ENCODE measurements around the gene RBBP8.

The RBBP8 gene

DNA sequence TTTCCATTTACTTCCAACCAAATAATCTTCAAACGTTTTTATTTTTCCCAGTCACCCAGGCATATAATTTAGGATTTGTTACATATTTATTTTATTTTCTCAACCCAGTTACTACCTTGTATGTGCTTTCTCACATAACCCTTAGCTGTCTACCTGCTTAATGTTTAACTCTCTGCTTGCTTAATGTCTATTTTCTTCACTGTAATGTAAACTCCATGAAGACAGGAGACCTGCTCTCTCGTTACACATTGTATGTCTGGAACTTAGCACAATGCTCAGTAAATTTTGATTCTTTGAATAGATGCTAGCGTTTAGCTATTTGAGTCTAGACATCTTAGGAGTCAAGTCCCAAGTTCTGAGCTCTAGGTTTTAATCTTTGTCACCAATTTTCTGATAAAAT is 70.2 kb downstream of the RBBP8 start:
- DNase-seq: no peak

DNA sequence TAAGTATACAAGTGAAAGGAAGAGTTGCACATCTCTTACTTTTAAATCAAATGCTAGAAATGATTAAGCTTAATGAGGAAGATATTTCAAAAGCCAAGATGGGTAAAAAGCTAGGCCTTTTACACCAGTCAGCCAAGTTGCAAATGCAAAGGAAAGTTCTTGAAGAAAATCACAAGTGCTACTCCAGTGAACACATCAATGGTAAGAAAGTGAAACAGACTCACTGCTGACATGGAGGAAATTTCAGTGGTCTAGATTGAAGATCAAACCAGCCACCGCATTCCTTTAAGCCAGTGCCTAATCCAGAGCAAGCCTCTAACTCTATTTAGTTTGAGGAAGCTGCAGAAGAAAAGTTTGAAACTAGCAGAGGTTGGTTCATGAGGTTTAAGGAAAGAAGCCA is 79.1 kb downstream of the RBBP8 start:
- DNase-seq: no peak

DNA sequence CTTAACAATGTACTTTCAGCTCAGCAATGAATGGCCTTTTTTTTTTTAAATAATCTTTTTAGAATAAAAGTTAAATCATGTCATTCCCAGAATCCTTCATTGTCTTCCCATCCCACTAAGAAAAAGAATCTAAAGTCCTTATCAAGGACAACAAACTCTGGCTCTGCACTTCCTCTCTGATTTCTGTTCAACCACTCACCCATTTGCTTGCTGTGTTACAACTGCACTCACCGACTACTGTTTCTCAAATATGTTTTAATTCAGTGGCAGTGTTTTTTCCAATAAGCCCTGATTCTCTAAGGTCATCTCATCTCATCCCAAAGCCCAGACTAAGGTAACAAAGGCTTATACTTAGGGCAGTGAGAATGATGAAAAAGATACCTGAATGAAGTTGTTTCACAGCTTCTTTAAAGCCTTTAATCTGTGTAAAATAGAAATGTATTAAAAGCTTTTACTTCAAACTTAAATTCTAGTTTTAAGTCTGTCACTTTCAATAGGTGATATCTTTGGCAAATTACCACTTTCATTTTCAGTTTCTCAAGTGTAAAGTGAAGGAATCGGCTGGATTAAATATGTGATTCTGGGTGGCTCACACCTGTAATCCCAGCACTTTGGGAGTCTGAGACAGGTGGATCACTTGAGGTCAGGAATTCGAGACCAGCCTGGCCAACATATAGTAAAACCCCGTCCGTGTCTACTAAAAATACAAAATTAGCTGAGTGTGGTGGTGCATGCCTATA is 87.6 kb downstream of the RBBP8 start:
- DNase-seq: no peak

DNA sequence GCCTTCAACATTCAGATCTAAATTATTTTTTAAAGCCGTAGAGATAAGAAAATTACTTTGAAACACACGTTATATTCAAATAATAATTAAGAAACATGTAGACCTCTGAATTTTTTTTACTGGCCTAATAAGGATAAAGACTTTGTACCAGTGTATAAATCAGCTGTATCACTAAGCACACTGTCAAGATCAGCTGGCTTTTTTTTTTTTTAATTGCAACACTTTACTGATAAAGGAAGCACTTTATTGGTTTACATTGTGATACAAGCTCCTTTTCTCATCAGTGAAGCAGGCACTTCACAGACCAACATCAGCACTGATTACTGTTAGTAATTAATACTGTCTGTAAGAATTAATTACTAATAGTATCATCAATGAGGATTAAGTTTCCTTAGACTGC is 88.5 kb downstream of the RBBP8 start:
- no peak for DNase-seq

DNA sequence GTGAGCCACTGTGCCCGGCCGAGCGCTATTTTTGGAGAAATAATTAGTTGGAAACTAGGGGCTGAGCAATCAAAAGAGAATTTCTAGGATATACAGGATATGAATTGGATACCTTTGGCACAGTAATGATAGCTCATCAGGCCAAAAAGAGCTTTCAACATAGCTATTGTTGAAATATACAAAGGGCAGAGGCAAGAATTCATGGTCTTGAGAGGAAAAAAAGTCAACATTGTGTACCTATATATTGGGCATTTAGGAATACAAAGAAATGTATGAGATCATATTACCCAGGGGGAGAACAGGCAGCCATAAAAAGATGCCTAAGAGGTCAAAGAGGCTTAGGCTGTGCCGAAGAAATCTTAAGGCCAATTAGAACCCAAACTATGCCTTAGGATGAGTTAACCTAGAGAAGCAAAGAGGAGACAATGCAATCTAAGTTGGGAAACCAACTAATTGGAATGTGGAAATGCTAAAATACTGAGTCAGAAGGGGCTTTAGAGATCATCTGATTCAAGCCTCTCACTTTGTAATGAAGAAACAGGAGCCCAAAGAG is 99.0 kb downstream of the RBBP8 start:
- no peak for DNase-seq

DNA sequence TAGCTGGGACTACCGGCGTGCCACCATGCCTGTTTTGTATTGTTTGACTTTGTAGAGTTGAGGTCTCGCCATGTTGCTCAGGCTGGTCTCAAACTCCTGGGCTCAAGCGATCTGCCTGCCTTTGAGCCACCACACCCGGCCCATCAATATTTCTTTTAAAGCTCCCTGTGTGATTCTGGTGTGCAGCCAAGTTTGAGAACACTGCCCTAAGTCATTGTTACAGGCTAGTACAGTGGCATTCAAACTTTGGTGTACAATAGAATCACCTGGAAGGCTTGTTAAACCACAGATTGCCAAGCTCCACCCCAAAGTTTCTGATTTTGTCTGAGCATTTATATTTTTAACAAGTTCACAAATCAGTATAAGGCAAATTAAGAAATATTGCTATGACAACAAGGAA is 99.9 kb downstream of the RBBP8 start:
- peak; percentile 18 for DNase-seq

DNA sequence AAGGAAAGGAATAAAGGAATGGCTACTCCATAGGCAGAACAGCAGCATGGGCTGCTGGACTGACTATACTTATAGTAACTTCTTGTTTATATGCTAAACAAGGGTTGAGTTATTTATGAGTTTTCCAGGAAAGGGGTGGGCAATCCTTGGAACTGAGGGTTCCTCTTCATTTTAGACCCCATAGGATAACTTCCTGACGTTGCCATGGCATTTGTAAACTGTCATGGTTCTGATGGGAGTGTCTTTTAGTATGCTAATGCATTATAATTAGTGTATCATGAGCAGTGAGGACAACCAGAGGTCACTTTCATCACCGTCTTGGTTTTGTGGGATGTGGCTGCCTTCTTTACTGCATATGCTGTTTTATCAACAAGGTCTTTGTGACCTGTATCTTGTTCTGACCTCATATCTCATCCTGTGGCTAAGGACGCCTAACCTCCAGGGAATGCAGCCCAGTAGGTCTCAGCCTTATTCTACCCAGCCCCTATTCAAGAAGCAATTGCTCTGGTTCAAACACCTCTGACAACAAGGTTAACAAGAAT is 103.6 kb downstream of the RBBP8 start:
- DNase-seq: no peak

DNA sequence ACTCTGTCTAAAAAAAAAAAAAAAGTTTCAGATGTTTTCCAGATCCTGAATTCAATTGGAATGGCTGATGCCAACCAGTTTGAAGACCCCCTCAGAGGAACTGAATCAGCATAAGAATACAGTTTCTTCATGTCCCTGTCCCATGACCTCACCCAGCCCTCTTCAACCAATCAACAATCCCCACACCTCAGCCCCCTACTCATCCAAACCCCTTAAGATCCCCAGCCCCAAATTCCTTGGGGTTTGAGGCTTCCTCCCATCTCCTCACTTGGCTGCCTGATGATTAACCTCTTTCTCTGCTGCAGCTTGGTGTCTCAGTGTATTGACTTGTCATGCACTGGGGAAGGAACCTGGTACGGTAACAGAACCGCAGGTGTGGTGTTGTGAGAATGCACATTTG is 104.5 kb downstream of the RBBP8 start:
- DNase-seq: no peak

DNA sequence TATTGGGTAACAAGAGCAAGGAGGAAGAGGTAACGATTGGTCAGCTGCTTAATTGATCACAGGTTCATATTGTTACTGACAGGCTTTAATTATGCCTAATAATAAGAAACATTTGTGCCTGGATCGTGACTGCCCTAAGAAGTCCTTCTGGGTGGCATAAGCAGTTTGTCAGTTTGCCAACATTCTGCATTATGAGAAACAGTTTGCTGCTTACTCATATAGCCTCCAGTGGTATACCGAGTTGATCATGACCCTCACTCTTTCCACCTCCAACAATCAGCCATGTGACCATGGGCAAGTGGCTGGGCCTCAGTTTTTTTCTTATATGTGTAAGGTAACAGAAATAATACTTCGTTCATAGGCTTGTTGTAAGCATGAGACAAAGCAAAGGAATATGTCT is 105.6 kb downstream of the RBBP8 start:
- no peak for DNase-seq

DNA sequence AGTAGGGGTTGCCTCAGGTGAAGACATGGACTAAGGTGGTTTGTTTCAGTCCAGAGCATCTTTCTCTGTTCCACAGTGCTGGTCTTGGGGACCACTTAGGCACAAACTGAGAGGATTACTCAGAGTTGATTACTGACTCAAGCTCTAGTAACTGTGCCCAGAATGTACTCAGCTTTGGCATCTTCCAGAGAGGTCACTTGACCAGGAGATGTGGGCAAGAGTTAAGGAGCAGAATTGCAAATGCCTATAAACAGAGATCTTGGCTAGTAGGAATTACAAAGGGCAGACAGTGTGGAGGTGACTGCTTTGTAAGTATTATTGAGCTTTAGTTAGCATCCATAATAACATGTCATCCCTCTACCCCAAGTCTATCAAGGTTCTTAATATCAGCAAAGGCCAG is 109.0 kb downstream of the RBBP8 start:
- DNase-seq: no peak

DNA sequence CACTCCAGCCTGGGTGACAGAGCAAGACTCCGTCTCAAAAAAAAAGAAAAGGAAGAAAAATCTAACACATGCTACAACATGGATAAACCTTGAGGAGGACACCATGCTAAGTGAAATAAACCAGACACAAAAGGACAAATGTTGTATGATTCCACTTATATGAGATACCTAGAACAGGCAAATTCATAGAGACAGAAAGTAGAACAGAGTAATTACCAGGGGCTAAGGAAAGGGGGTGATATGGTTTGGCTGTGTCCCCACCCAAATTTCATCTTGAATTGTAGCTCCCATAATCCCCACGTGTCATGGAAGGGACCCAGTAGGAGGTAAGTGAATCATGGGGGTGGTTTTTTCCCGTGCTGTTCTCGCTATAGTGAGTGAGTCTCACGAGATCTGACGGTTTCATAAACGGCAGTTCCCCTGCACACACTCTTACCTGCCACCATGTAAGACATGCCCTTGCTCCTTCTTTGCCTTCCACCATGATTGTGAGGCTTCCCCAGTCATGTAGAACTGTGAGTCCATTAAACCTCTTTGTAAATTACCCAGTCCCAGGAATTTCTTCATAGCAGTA is 110.8 kb downstream of the RBBP8 start:
- no peak for DNase-seq

DNA sequence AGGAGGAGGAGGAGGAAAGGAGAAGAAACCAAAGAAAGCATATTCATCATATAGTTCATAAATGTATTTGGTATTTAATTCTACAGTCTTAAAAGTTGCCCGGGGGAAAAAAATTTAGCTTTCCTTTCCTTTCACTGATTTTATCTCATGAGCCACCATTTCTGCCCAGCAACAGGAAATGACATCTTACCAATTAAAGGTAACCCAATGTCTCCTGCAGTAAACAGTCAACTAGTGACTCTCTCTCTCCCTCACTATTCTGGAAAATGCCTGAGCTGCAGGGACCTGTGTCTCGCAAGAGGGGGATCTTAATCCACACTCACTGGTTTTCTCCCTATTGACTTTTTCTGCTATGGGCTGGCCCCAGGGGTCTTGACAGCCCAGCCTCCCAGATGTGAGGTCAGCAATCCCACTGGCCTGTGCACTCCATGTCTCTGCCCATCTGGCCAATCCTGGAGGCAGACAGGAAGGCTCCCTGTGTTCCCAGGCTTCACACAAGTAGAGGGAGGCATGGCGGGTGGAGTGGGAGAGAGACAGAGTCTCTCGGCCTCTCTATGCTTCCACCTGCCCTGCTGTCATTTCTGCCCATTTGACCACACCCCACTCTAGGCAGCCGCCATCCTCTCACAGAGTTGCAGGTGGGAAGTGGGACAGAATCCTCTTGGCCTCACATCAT is 116.7 kb downstream of the RBBP8 start:
- DNase-seq: no peak

DNA sequence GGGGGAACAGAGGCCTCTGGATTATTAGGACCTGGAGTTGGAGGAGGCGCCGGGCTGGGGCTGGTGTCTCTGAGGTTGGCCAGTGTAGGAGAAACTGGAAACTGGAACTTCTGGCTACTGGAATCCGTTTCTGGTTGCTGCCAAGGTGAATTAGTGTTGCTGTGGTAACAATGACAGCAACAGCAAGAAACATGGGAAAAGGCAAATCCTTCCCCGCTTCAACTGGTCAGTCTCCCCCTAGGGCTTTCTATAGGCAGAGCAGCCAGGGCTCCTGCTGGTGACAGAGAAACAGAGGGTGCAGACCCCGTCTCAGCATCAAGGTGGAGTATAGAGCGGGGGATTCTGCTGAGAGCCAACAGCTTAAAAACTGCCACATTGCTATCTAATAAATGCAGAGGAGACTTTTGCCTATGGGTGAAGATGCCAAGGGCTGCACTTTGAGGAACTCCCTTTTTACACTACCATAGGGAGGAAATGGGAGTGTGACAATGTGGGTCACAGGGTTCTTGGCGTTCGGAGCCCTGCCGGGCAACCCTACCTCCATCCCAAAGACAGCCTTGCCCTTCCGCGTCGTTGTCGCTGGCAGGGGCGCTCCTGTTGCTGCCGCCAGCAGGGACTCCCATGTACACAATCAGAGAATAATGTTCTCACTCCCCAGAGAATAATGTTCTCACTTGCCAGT is 120.8 kb downstream of the RBBP8 start:
- no peak for DNase-seq

DNA sequence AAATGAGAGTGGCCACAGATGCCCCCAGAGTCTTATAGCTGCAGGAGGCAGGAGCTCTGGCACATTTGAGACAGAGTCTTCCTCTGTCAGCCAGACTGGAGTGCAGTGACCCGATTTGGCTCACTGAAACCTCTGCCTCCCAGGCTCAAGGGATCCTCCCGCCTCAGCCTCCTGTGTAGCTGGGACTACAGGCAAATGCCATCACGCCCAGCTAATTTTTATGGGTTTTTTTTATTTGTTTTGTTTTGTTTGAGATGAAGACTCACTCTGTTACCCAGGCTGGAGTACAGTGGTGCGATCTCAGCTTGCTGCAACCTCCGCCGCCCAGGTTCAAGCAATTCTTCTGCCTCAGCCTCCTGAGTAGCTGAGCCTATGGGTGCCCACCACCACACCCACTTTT is 121.4 kb downstream of the RBBP8 start:
- no peak for DNase-seq

DNA sequence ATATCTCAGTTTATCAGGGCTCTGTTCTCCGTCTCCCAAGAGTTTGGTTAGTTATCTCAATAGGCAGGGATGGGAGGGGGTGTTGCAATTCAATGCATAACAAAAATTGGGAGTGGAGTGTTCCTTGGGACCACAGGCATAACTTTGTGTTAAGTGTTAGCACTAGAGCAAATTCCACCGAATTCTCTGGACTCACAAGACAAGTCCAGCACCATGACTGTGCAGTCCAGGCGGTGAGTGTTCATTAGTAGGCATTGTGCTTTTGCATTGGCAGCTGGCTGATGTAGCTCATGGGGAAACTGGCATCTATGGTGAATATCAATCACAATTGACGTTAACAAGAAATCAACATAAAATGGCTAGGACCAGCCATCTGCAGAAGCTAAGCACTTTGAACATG is 123.2 kb downstream of the RBBP8 start:
- DNase-seq: no peak

DNA sequence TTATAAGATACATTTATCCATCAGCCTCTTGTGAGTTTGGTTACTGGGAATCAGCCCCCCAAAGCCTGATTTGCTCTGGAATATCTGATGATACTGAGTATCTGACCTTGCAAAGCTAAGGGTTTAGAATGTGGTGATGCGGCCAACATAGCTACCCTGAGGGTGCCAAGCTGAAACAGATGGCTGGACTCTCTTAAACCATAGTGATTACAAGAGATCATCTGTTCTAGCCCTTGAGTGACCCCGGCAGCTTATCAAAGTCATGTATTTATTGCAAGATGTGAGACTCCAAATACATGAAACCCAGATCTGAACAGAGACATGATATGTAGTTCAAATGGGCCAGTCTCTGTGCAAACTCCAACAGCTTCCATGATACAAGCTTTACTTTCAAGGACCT is 124.0 kb downstream of the RBBP8 start:
- DNase-seq: no peak

DNA sequence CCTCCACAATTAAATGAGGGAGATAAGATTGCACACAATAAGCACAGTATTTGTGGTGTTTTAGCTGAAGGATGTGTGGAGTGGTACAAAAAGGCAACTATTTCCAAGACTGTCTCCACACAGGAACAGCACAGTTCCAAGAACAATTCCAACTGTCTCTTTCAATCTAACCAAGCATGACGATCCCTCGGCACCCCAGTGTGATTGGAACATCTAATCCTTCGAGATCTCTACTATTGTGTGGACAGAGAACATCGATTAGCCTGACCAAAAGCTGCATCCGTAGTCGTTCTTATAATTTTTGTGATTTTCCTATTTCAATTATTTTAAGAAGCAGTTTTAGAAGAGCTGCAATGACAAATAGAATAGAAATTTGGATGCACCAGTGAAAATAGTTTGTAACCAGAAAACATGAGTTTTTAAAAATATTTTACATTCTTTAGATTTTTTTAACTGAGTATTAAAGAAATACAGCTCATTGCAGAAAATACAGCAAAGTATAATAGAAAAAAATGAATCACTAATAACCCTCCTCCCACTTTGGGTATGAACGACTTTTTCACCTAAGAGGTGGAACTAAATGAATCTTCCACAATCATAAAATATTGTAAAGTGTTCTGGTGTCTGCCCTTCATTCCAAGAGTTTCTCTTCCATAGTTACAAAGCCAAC is 125.8 kb downstream of the RBBP8 start:
- no peak for DNase-seq

DNA sequence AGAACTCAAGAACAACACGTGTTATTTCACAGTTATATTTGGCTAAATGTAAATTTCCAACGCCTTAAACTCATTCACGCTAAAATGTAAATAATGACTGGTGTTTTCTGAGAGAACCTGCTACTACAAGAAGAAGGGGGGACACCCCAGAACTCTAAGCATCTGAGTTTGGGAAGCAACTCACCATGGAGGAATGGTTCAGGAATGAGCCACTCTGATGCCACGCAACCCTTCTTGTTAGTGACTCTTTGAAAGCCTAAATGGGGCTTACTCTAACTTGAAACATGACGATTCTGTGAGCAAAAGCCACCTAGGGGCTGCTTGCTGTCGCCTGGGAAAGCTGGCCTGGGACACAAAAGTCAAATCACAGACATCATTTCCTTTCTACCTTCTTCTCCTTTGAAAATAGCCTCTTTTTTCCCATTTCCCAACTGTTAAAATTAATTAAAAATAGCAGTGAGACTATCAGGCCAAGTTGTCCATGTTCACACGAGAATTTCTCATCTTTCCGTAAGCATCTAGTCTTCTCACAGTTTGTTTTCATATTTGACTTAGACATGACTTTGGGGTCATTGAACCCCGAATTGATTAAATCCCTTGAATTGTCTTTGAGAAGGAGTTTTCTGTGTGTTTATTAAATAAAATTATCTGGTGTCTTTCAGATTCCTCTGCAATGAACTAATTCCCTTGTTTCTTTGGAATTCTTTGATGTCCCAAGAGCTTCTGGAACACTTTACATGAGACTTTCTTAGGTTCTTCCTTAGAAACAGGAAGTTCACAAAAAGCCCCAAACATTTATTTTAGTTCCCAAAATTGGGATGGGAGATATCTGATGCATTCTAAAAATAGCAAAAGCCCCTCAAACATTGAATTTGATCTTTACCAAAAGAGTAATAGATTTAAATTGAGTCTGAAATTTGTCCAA is 126.7 kb downstream of the RBBP8 start:
- DNase-seq: no peak

DNA sequence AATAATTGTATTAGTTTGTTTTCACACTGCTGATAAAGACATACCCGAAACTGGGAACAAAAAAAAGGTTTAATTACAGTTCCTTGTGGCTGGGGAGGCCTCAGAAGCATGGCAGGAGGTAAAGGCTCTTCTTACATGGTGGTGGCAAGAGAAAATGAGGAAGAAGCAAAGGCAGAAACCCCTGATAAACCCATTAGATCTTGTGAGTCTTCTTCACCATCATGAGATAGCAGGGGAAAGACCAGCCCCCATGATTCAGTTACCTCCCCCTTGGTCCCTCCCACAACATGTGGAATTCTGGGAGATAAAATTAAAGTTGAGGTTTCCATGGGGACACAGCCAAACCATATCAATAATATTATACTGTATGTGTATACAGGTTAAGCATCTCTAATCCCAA is 128.9 kb downstream of the RBBP8 start:
- DNase-seq: no peak

DNA sequence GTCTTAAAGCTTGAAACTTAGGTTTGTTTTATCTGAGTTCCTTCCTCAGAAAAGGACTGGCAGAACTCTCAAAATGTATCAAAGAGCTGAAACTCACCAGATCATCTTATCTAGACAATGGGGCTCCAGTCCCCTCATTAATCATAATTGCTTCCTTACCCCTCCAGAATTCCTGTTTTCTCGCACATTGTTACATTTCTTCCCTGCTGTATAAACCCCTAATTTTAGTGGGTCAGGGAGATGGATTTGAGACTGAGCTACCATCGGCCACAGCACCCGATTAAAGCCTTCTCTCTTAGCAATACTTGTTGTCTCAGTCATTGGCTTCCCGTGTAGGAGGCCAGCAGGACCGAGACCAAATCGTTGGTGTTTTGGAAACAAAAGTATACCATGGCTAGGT is 130.4 kb downstream of the RBBP8 start:
- DNase-seq: no peak

DNA sequence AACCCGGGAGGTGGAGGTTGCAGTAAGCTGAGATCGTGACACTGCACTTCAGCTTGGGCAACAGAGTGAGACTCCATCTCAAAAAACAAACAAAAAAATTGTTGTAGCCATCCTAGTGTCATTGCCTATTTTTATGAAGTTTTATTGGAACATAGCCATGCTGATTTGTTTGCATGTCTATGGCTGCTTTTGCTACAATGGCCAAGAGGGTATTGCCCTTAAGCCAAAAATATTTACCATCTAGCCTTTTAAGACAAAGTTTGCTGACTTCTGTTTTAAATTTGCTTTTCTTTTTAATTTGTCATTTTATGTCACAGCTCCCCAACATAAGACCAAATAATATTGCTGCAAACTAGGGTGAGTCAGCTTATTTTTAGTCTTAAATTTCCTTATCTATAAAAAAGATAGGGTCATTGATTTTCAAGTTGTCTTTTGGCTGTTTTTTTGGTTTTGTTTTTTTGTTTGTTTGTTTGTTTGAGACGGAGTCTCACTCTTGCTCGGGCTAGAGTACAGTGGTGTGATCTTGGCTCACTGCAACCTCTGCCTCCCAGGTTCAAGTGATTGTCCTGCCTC is 132.2 kb downstream of the RBBP8 start:
- no peak for DNase-seq
